CD4-positive, alpha-beta T cell treated with Interleukin-4 for 1 hour (primary cell): ENCODE measurements around the gene GRB14.
"Not testable (repeated sequence)": the region's sequence is repeated elsewhere in the genome, so short reads cannot be mapped to it uniquely, and the experiment has no call there.

Experiments
- DNase-seq, 2 donors: peaks; one replicate each; pipeline ENCODE4 v3.0.0-alpha.2; 2020 to 2022

The GRB14 gene

DNA sequence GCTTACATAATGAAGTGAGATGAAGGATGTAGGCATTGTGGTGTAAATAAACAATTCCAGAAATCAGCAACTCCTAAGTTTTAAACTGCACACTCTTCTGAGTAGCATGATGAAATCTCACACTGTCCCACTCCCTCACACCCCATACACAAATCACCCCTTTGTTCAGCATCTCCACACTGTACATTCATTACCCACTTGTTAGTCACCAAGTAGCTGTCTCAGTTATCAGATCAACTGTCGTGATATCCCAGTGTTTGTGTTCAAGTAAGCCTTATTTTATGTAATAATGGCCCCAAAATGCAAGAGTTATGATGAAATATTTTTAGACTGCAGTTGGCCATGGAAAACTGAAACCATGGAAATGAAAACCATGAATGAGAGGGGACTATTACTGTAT lies 135.7 kb downstream of the GRB14 start:
- DNase-seq, result no peak

DNA sequence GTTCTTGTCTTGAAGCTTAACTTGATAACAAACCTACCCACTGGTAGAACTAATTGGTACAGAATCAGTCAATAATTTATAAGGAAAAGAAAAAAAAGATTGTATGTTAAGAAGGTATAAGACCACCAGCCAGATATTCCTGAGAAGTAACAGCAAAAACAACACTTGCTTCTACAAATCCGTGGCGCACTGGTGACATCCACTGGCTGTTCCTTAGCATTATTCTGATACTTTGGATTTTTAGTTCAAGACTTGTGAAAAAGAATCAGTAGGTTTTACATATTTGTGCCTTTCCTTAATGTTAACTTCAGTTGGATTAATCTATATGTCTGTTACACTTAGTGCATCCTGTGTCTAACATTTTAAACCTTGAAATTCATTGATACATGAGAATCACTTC lies 141.8 kb downstream of the GRB14 start:
- DNase-seq, result no peak

DNA sequence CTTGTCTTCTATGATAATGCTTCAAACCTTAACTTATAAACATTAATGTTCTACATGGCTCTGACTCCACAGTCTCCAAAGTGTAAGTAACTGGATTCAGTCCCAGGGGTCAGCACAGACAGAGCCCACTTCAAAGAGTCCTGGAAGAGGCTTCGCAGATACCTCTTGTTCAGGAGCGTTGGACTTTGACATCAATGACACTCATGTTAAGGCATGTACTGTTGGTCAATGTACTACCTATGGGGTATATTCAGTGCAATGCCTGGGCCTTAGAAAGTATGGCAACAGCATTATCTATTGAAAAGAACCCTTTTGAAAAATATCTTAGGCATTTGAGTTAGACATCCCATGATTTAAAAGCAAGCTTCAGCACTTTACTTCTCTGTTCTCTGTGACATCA lies 143.1 kb downstream of the GRB14 start:
- DNase-seq, result no peak

DNA sequence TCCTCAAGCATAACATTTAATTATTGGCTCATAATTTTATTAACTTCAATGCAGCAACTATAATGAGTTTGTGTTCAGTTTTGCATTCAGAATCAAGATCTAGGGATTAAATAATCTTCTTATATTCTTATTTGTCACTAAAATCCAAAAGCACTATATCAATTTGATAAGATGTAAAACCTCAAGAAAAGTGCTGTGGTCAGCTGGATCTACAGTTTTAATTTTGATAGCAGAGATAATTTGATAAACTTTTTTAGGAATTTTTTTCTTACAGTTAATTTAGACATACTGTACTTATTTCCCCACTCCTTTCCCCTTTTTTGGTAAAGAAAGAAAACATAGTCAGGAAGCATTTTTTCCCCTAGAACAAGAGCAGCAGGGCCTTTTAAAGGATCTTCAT lies 146.4 kb downstream of the GRB14 start:
- DNase-seq, result no peak

DNA sequence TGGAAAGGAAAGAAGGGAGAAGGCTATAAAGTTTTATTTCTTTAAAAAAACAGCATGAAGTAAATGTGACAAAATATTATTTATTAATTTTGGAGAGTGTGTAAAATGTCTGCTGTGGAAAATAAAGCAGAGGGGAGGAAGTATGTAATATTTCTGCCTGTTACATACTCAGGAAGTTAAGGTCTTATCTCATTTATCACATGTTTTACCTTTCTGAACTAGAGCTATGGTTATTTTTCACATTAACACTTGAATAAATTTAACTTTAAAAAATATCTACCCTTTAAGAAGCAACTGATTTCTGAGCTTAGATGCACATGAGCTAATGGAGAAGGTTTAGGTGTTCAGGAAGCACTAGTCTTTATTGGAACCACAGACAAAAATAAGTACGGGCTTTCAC lies 148.3 kb downstream of the GRB14 start:
- no peak for DNase-seq

DNA sequence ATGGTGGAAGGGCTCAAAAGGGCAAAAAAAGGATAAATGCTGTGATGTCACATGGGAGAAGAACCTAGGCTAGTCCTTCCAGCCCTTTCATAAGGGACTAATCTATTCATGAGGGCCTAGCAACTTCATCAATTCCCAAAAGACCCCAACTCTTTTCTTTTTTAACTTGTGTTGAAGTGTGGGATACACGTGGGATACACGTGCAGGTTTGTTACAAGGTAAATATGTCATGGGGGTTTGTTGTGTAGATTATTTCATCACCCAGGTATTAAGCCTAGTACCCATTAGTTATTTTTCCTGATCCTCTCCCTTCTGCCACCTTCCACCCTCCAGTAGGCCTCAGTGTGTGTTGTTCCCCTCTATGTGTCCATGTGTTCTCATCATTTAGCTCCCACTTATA lies 156.2 kb downstream of the GRB14 start:
- not testable (repeated sequence) for DNase-seq

DNA sequence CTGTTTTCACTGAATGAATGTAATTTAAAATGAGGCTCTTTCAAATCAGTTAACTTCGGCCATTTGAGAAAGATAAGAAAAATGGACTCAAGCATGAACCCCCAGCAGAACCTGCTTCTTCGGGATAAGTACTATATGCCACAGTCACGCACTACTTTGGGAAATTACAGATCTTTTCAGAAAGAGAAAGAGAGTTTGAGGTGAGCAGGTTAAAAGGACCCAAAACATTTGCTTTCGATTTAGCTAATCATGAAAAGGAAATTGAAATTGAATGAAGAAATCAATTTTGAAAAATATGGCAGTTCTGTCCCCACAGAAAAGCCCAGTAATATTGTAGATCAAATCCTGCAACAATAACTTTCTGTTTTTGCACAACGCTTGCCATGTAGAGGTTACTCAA lies 156.9 kb downstream of the GRB14 start:
- DNase-seq, result no peak

DNA sequence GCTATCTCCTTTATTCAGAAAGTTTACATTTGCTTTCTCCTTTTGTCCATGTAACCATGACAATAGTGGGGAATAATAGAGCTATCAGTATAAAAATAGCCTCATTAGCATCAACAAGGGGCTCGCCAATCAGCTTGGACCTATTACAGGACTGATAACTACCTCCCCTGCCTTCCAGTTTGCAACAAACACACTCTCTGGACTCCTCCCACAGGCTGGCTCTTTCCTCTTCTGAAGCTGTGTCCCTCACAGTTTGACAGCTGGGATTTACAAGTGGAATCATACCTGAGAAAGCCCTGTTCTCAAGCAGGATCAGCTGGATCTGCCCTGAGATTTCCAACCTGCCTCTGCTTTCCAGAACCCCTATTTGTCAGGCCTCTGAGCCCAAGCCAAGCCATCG lies 162.5 kb downstream of the GRB14 start:
- DNase-seq, result no peak

DNA sequence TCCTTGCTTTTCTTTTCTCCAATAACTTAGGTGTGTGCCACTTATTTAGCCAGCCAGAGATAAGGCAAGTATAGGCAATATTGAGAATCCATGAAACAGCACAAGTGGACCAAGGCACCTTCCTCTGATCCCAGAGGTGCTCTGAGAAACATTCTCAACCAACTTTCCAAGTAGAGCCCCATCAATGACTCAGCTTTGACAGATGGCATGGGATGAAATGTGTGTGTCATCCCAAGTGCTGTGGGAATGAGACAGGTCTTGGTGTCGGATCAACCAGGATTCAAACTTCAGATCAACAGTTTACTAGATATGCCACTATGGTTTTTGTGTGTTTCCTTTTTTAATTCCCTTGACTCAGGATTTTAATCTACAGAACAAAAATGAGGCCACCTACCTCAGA lies 164.0 kb downstream of the GRB14 start:
- no peak for DNase-seq

DNA sequence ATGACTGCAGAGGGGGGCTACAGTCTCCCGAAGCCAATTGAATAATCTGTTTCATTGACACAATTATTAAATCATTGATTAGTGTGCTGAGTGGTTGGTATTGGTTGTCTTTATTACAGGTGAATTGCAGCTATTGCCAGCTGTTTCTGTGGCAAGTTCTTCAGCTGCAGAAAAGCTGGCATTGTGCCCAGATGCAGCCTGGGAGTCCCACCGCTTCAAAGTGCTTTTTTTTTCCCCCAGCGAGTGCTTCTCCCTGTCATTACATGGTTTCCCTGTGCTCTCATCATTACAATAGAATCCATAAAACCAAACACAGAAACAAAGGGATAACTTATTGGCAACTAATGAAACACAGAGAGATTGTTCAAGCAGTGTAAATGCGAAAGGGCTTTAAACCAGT lies 164.7 kb downstream of the GRB14 start:
- no peak for DNase-seq

DNA sequence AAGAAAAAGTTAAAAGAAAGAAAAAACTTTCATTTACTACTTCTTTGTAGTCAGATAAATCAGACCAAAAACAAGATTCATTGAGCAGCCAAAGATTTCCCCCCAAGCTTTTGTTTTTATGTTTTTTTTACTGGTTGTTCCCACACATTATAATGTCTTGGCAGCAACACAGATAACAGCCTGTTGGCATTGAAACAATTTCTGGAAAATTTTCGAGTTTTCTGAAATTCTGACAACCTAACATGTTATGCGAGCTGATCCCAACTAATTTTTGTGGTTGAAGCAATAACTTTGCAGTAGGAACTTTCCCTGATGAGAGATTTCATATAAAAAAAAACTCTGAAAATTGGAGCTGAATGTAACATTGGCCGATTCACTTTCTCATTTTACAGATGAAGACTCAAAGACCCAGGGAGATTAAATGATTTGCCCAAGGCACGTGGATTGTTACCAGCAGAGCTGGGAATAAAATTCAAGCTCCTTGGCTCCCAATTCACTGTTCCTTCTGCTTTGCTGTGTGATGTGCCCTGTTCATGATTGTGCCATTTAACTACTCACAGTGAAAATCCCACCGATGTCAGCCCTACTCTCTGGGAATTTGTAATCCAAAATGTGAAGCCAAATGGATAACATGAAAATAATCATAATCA lies 167.5 kb downstream of the GRB14 start:
- no peak for DNase-seq

DNA sequence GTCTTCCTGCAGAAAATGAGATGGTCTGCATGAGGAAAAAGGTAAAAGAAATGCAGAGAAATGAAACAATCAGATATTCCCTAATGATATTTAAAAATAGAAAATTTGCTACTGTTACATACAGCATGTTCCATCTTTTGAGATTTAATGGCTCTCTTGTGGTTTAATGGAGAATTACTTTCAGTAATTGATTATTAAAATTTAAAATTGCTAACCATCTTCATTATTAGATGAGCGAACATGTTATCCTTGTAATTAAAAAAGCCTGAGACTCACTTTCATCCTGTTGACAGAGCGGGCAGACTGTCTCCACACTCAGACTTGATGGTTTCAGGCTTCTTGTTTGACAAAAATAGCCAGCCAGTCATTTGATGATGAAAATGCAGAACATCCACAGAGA lies 171.0 kb downstream of the GRB14 start:
- DNase-seq, result no peak

DNA sequence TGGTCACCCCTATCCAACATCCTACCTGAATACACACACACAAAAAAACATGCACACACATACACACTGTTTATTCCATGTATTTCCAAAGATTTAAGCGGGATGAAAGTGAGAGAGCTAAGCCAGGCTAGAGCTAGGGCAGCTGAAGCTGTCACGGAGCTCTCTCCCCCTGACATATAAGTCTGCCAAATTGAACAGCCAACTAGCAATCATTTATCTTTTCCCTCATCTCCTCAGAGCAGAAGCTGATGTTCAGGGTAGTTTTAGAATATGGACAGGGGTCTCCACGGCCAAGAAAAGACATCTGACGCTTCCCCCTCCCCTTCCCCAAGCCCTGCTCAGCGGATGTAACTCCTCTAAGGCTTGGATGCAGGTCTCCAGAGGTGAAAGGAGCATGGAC lies 171.6 kb downstream of the GRB14 start:
- DNase-seq, result no peak

DNA sequence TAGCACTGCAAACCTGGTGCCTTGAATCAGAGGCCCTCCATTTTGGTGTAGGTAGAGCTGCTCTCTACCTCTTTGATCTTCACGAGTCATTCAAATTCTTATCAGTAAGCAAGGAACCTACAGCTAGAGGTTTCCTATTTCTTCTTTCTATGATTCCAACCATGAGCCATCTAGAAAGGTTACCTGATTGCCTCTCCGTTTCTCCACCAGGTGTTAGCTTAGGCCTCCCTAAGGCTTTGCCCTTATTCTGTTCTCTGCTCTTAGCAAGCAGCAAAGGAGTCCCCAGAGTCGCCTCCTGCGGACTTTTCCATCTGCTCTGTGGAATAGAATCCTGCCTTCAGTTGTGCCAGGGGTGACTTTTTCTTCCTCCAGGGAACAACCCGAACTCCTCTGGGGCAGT lies 173.6 kb downstream of the GRB14 start:
- DNase-seq, result no peak
